Neural cell (in vitro differentiated cells): ENCODE data around the gene FANCI. TPM values are rescaled to one million over a fixed set of nuclear protein-coding genes. Genes with fewer than 3 reads are reported as not detected.

Experiments
- H2AFZ ChIP-seq: fragments of 200-600, 300-800 bp; sonication (generic), shearing (Covaris generic); 2 replicates; pipeline ENCODE4 v1.6.0; 2014; ENCODE audit warnings: low read depth, mild to moderate bottlenecking, antibody characterized with exemption, low read length, moderate library complexity
- H3F3A ChIP-seq: fragments of 200-600 bp; shearing (Covaris generic); 2 replicates; pipeline ENCODE4 v1.6.1; 2016; ENCODE audit warnings: mild to moderate bottlenecking, moderate library complexity, mixed read lengths, antibody characterized with exemption, low read length; ENCODE audit not compliant: insufficient read depth, poor library complexity, severe bottlenecking
- H3K27ac ChIP-seq: fragments of 200-600, 300-800 bp; sonication (generic), shearing (Covaris generic); 2 replicates; pipeline ENCODE4 v1.5.1; 2014; ENCODE audit warnings: mild to moderate bottlenecking, low read length, moderate library complexity
- H3K27me3 ChIP-seq: fragments of 300-800, 200-600 bp; sonication (generic), shearing (Covaris generic); 2 replicates; pipeline ENCODE4 v1.6.0; 2014; ENCODE audit warnings: mild to moderate bottlenecking, low read depth, low read length, moderate library complexity; ENCODE audit not compliant: insufficient read depth
- H3K36me3 ChIP-seq: fragments of 300-800, 200-600 bp; sonication (generic), shearing (Covaris generic); 2 replicates; pipeline ENCODE4 v1.5.1; 2014; ENCODE audit warnings: mild to moderate bottlenecking, antibody characterized with exemption, low read length, moderate library complexity; ENCODE audit not compliant: insufficient read depth
- H3K4me2 ChIP-seq: fragments of 300-800, 200-600 bp; sonication (generic), shearing (Covaris generic); 2 replicates; pipeline ENCODE4 v1.6.0; 2014; ENCODE audit warnings: mild to moderate bottlenecking, low read length
- H3K4me3 ChIP-seq: fragments of 300-800, 200-600 bp; sonication (generic), shearing (Covaris generic); 2 replicates; pipeline ENCODE4 v1.5.1; 2014; ENCODE audit warnings: mild to moderate bottlenecking, low read length, moderate library complexity
- H3K79me2 ChIP-seq: fragments of 200-600 bp; shearing (Covaris generic); replicated peaks from 2 replicates; pipeline ENCODE4 v1.6.0; 2014; ENCODE audit warnings: mild to moderate bottlenecking, low read length, moderate library complexity; ENCODE audit not compliant: insufficient read depth
- H3K9ac ChIP-seq: fragments of 300-800, 200-600 bp; sonication (generic), shearing (Covaris generic); 2 replicates; pipeline ENCODE4 v1.6.1; 2016; ENCODE audit warnings: mild to moderate bottlenecking, low read length, mixed read lengths
- H3K9me2 ChIP-seq: fragments of 200-600 bp; shearing (Covaris generic); 2 replicates; pipeline ENCODE4 v1.6.1; 2016; ENCODE audit warnings: mild to moderate bottlenecking, low read length, mixed read lengths; ENCODE audit not compliant: insufficient read depth
- H3K9me3 ChIP-seq: fragments of 200-600, 300-800 bp; sonication (generic), shearing (Covaris generic); 2 replicates; pipeline ENCODE4 v1.6.1; 2016; ENCODE audit warnings: mild to moderate bottlenecking, mixed run types, low read length, moderate library complexity, mixed read lengths
- H4K20me1 ChIP-seq: fragments of 200-600 bp; shearing (Covaris generic); 2 replicates; pipeline ENCODE4 v1.6.1; 2016; ENCODE audit warnings: mild to moderate bottlenecking, mixed run types; ENCODE audit not compliant: insufficient read depth
- CTCF ChIP-seq: fragments of 450-650 bp; IDR thresholded peaks from 2 replicates; pipeline ENCODE4 v1.5.1; 2014; ENCODE audit warnings: antibody characterized with exemption, mild to moderate bottlenecking, moderate library complexity; ENCODE audit not compliant: poor library complexity, severe bottlenecking
- EP300 ChIP-seq: fragments of 450-650 bp; conservative IDR thresholded peaks from 2 replicates; pipeline ENCODE4 v1.6.1; 2014; ENCODE audit warnings: antibody characterized with exemption, mild to moderate bottlenecking, moderate library complexity; ENCODE audit not compliant: poor library complexity, severe bottlenecking
- EZH2 ChIP-seq: fragments of 200-600, 300-800 bp; shearing (Covaris generic), sonication (generic); IDR thresholded peaks from 2 replicates; pipeline ENCODE4 v1.6.1; 2014; ENCODE audit warnings: antibody characterized with exemption, low read length, borderline replicate concordance, mild to moderate bottlenecking; ENCODE audit not compliant: insufficient read depth, poor library complexity, severe bottlenecking
- MXI1 ChIP-seq: fragments of 450-650 bp; conservative IDR thresholded peaks from 2 replicates; pipeline ENCODE4 v1.6.1; 2014; ENCODE audit warnings: antibody characterized with exemption, mild to moderate bottlenecking; ENCODE audit not compliant: poor library complexity, severe bottlenecking
- POLR2AphosphoS5 ChIP-seq: IDR thresholded peaks from 2 replicates; pipeline ENCODE4 v1.6.1; 2012
- RAD21 ChIP-seq: fragments of 450-650 bp; conservative IDR thresholded peaks from 2 replicates; pipeline ENCODE4 v1.6.1; 2014; ENCODE audit warnings: antibody characterized with exemption, mild to moderate bottlenecking, moderate library complexity
- REST ChIP-seq: IDR thresholded peaks from 2 replicates; pipeline ENCODE4 v1.6.1; 2012; ENCODE audit warnings: borderline replicate concordance
- SMC3 ChIP-seq: fragments of 450-650 bp; conservative IDR thresholded peaks from 2 replicates; pipeline ENCODE4 v1.6.1; 2014; ENCODE audit warnings: antibody characterized with exemption, mild to moderate bottlenecking, moderate library complexity; ENCODE audit not compliant: poor library complexity
- TAF1 ChIP-seq: IDR thresholded peaks from 2 replicates; pipeline ENCODE4 v1.6.1; 2012; ENCODE audit warnings: low read depth
- polyA plus RNA-seq: library from polyadenylated mRNA; depleted of rRNA; stranded (reverse); fragments of >200 nt; gene quantifications from 2 replicates; pipeline ENCODE4 v1.2.3, GENCODE V29; 2014

Gene FANCI
- polyA plus RNA-seq, 1 donor from 2014 or later = 5.4 TPM

GRCh38 chr15:89356634-89357298, 113.0 kb downstream of the FANCI start:
- Histone ChIP-seq H3K9ac (no peak overlapping the region), H3K4me3 (no peak overlapping the region), H3K9me3 (no peaks in the 10 kb centered on the region), H3F3A (peaks cover 6% of the 10 kb centered on the region), H3K27me3 (peaks cover 30% of the 10 kb centered on the region), H4K20me1 (no peaks in the 10 kb centered on the region), H3K4me2 (no peak overlapping the region), H3K9me2 (no peaks in the 10 kb centered on the region), H3K36me3 (no peaks in the 10 kb centered on the region), H3K79me2 (no peaks in the 10 kb centered on the region), H2AFZ (no peak overlapping the region), H3K27ac (no peak overlapping the region)
- TF ChIP-seq EZH2 (no peak), POLR2AphosphoS5 (no peak), RAD21 (peak; percentile 68), CTCF (peak; percentile 74), EP300 (no peak), TAF1 (no peak), SMC3 (peak; percentile 77), MXI1 (no peak), REST (no peak)

GRCh38 chr15:89358435-89358754, 114.6 kb downstream of the FANCI start:
- Histone ChIP-seq H3K9me2 (no peaks in the 10 kb centered on the region), H4K20me1 (no peaks in the 10 kb centered on the region), H3K27me3 (peaks cover 34% of the 10 kb centered on the region), H3K9me3 (no peaks in the 10 kb centered on the region), H3K27ac (no peak overlapping the region), H3K4me2 (no peak overlapping the region), H3K4me3 (peak overlapping the region; percentile 72), H3K36me3 (no peaks in the 10 kb centered on the region), H2AFZ (no peak overlapping the region), H3K79me2 (peaks cover 5% of the 10 kb centered on the region), H3K9ac (peak overlapping the region; percentile 80), H3F3A (peaks cover 6% of the 10 kb centered on the region)
- TF ChIP-seq MXI1 (no peak), RAD21 (no peak), CTCF (no peak), TAF1 (no peak), SMC3 (no peak), EP300 (no peak), EZH2 (no peak), POLR2AphosphoS5 (no peak), REST (no peak)
